B cell (primary cell): ENCODE measurements around the gene ZBTB34. TPM values are rescaled to one million over a fixed set of nuclear protein-coding genes. Genes with fewer than 3 reads are reported as not detected.
A peak's percentile ranks its signal among the peaks of the same experiment; 100 is the strongest.

Source experiments
- ATAC-seq: fragments of 200-7000 bp; cut with Tn5 transposase; one replicate; pipeline ENCODE4 v1.10.0; 2021; ENCODE audit warnings: low read depth, mild to moderate bottlenecking, moderate number of reproducible peaks, moderate library complexity
- CTCF ChIA-PET: fragments of 350-600 bp; sonication (Branson Sonifier 250); formaldehyde crosslinking; loops from one replicate; lab custom pipeline; 2021; ENCODE audit warnings: antibody characterized with exemption, inconsistent platforms; lab: Charles Lee
- POLR2A ChIA-PET: fragments of 350-600 bp; sonication (Branson Sonifier 250); formaldehyde crosslinking; loops from one replicate; lab custom pipeline; 2021; ENCODE audit warnings: antibody characterized with exemption; lab: Charles Lee
- DNase-seq: peaks from one replicate; pipeline ENCODE4 v3.0.0; 2013
- H2AFZ ChIP-seq: 2 replicates; pipeline ENCODE4 v1.6.1; 2012; ENCODE audit warnings: mild to moderate bottlenecking, low read depth, low read length; ENCODE audit not compliant: insufficient read depth, poor library complexity, severe bottlenecking
- H3K27ac ChIP-seq, 2 donors: 1 replicate in 1 of 2; 2 replicates in 1 of 2; pipeline ENCODE4 v1.5.1; 2012 to 2013; ENCODE audit warnings: low read length in 2 of 2, mild to moderate bottlenecking in 2 of 2, moderate library complexity in 1 of 2
- H3K27me3 ChIP-seq, 4 experiments: fragments of 200-600 bp in 1 of 4; sonication (generic) in 1 of 4; replicated peaks in 1 of 4; 1 replicate in 2 of 4; 2 replicates in 2 of 4; pipeline versions ENCODE4 v1.6.1 to v1.7.0; 2013 to 2016; ENCODE audit warnings: low read length in 3 of 4, mild to moderate bottlenecking in 2 of 4, mixed read lengths in 1 of 4, moderate library complexity in 1 of 4; ENCODE audit not compliant: insufficient read depth in 4 of 4, control insufficient read depth in 3 of 4; ENCODE audit errors: control extremely low read depth in 1 of 4
- H3K36me3 ChIP-seq, 2 experiments: replicated peaks in 1 of 2; 1 replicate in 1 of 2; 2 replicates in 1 of 2; pipeline versions ENCODE4 v1.6.1 to v1.7.1; 2013; ENCODE audit warnings: low read length in 1 of 2; ENCODE audit not compliant: insufficient read depth in 2 of 2, control insufficient read depth in 1 of 2; ENCODE audit errors: control extremely low read depth in 1 of 2, extremely low read depth in 1 of 2
- H3K4me1 ChIP-seq, 2 donors: fragments of 200-600 bp in 1 of 2; sonication (generic) in 1 of 2; 1 replicate in 1 of 2; 2 replicates in 1 of 2; pipeline versions ENCODE4 v1.5.1 to v1.6.1; 2013 to 2017; ENCODE audit warnings: low read length in 2 of 2; ENCODE audit not compliant: control insufficient read depth in 2 of 2, insufficient read depth in 2 of 2
- H3K4me2 ChIP-seq: replicated peaks from 2 replicates; pipeline ENCODE3; 2012; ENCODE audit warnings: mild to moderate bottlenecking, low read depth, low read length; ENCODE audit not compliant: poor library complexity, severe bottlenecking
- H3K4me3 ChIP-seq, 5 experiments: fragments of 200-600 bp in 1 of 5; sonication (generic) in 1 of 5; 1 replicate in 3 of 5; 2 replicates in 2 of 5; pipeline versions ENCODE4 v1.5.1 to v1.7.0; 2011 to 2016; ENCODE audit warnings: low read length in 4 of 5, mild to moderate bottlenecking in 4 of 5, low read depth in 2 of 5, control low read depth in 1 of 5, moderate library complexity in 1 of 5; ENCODE audit not compliant: insufficient read depth in 1 of 5; ENCODE audit errors: control extremely low read depth in 1 of 5, extremely low read depth in 1 of 5
- H3K79me2 ChIP-seq: fragments of 200-600 bp; sonication (generic); one replicate; pipeline ENCODE4 v1.6.0; 2016; ENCODE audit warnings: low read length; ENCODE audit not compliant: control insufficient read depth, insufficient read depth
- H3K9ac ChIP-seq: fragments of 200-600 bp; sonication (generic); 2 replicates; pipeline ENCODE4 v1.6.1; 2017; ENCODE audit warnings: mild to moderate bottlenecking, low read length, moderate library complexity
- H3K9me3 ChIP-seq, 3 donors: one replicate each; pipeline versions ENCODE4 v1.6.1 to v1.7.1; 2013; ENCODE audit warnings: low read length in 2 of 3; ENCODE audit not compliant: control insufficient read depth in 2 of 3, insufficient read depth in 1 of 3; ENCODE audit errors: control extremely low read depth in 1 of 3
- H4K20me1 ChIP-seq: 2 replicates; pipeline ENCODE4 v1.6.0; 2012; ENCODE audit warnings: mild to moderate bottlenecking, low read length; ENCODE audit not compliant: insufficient read depth, control insufficient read depth, poor library complexity, severe bottlenecking
- H3K27ac Mint-ChIP-seq: one replicate; pipeline ENCODE4 v1.8.0; 2021; ENCODE audit warnings: mixed read lengths
- H3K27me3 Mint-ChIP-seq: one replicate; pipeline ENCODE4 v1.8.0; 2021; ENCODE audit warnings: mixed read lengths
- H3K4me1 Mint-ChIP-seq: one replicate; pipeline ENCODE4 v1.8.0; 2021; ENCODE audit warnings: mixed read lengths
- H3K4me3 Mint-ChIP-seq: one replicate; pipeline ENCODE4 v1.8.0; 2021; ENCODE audit warnings: mixed read lengths
- H3K9me3 Mint-ChIP-seq: one replicate; pipeline ENCODE4 v1.8.0; 2022; ENCODE audit warnings: mixed read lengths; ENCODE audit not compliant: insufficient read depth
- EZH2 ChIP-seq: IDR thresholded peaks from 2 replicates; pipeline ENCODE4 v1.6.1; 2012; ENCODE audit warnings: borderline replicate concordance, low read depth, mild to moderate bottlenecking, moderate library complexity, low read length; ENCODE audit not compliant: insufficient read depth, poor library complexity, severe bottlenecking
- WGBS: methylation state at CpG from one replicate; pipeline ENCODE4 v1.1.5; 2013; ENCODE audit warnings: missing lambda C conversion rate; ENCODE audit not compliant: insufficient coverage; 5-methylcytosine and 5-hydroxymethylcytosine counted together
- intact Hi-C: fragments of 100-400 bp; cut with micrococcal nuclease; formaldehyde crosslinking; loops from one replicate; pipeline ENCODE4 v1.10.0; 2022
- polyA plus RNA-seq: library from polyadenylated mRNA; depleted of rRNA; stranded (reverse); fragments of >200 nt; gene quantifications from 2 replicates; pipeline ENCODE4 v1.2.3, GENCODE V29; 2012
- total RNA-seq, 2 donors: library from RNA; stranded (reverse); fragments of 120-200 nt in 1 of 2; gene quantifications; 1 replicate in 1 of 2; 2 replicates in 1 of 2; pipeline versions ENCODE4 v1.2.3 to v1.2.4, GENCODE V29; 2013 to 2022
- TF ChIP-seq, protein P1 (sequence below): fragments of 200-600 bp; IDR thresholded peaks from one replicate; pipeline ENCODE4 v1.8.0; 2022; ENCODE audit warnings: antibody characterized with exemption, mild to moderate bottlenecking

The ZBTB34 gene
- total and polyA plus RNA-seq, 2 donors (not counting 1 experiment from before 2014, with no cell fraction given): 3.8 to 12.1 TPM

DNA sequence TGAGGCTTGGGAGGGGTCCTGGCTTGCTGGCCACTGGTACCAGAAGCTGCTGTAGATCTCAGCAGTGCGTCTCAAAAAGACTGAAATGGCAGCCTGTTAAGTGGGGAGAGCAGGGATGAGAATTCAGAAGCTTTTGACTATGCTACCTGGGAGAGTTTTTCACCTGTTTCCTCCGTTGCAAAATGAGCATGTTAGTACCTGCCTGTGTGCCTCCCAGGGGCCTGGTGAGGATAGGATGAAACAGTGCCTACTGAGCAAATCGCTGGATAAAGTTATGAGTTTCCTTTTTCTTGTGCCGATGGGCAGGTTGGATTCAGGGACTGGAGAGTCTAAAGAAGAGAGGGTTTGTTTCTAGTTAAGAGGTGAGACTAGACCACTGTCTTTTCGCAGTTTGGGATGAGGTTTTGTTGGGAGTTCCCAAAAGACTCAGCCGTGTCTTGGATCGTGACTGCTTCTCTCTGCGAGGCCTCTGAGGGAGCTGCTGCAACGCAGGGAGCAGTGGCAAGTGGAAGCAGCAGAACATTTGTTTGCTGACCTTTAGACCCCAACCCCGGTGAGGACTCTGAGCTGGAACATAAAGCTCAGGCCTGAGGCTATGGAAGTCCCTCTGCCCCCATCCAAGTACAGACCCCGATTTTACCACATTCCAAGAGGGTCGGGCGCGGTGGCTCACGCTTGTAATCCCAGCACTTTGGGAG, 55.6 kb downstream of the ZBTB34 start:
- Histone ChIP-seq H2AFZ (peak overlapping the region; percentile 81), H3K27me3 (peaks cover 0 to 3% (median 0%) of the 10 kb centered on the region in 4 experiments), H3K79me2 (peaks cover 17% of the 10 kb centered on the region), H3K4me3 (peak overlapping the region in 2 of 5 experiments; percentile 37 to 63), H3K36me3 (no peaks in the 10 kb centered on the region), H3K4me2 (peak overlapping the region; percentile 91), H3K9ac (peak overlapping the region; percentile 36), H3K9me3 (peaks cover 0 to 5% (median 5%) of the 10 kb centered on the region in 3 donors), H3K4me1 (peaks cover 3 to 13% of the 10 kb centered on the region in 2 donors), H4K20me1 (peaks cover 29% of the 10 kb centered on the region), H3K27ac (no peak overlapping the region)
- ATAC-seq: no peak
- H3K27ac Mint-ChIP-seq: peak overlapping the region; percentile 72
- H3K9me3 Mint-ChIP-seq: no peaks in the 10 kb centered on the region
- peaks cover 14% of the 10 kb centered on the region for H3K27me3 Mint-ChIP-seq
- ChIA-PET POLR2A (no interaction called here), CTCF (no interaction called here)
- H3K4me3 Mint-ChIP-seq: peak overlapping the region; percentile 79
- peaks cover 12% of the 10 kb centered on the region for H3K4me1 Mint-ChIP-seq
- intact Hi-C loops: loop anchor here (1.0 to 2.0 kb wide), 2 partner anchors 193 to 250 kb away; no protein-coding TSS in a partner anchor
- no peak for TF ChIP-seq EZH2
- TF ChIP-seq, protein P1, sequence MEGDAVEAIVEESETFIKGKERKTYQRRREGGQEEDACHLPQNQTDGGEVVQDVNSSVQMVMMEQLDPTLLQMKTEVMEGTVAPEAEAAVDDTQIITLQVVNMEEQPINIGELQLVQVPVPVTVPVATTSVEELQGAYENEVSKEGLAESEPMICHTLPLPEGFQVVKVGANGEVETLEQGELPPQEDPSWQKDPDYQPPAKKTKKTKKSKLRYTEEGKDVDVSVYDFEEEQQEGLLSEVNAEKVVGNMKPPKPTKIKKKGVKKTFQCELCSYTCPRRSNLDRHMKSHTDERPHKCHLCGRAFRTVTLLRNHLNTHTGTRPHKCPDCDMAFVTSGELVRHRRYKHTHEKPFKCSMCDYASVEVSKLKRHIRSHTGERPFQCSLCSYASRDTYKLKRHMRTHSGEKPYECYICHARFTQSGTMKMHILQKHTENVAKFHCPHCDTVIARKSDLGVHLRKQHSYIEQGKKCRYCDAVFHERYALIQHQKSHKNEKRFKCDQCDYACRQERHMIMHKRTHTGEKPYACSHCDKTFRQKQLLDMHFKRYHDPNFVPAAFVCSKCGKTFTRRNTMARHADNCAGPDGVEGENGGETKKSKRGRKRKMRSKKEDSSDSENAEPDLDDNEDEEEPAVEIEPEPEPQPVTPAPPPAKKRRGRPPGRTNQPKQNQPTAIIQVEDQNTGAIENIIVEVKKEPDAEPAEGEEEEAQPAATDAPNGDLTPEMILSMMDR: no peak
- WGBS: 92% methylated on average over 15 of the region's 15 CpGs
- DNase-seq: no peak

DNA sequence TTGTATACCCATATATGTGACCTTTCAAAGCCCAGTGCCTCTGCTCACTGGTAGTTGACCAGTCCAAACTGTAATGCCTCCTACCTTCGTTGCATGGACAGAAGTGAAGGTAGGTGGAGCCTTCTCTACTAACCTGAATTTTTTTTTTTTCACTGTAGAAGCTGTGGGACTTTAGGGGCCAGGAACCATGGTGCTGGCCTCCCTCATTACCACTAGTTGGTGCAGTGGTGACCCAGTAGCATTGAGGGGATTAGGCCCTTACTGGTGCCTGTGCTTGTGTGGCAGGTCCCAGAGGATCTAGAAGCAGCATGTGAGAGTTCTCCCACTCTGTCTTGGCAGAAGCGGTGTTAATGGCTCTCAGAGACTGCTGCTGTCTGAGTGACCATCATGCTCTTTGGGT, 56.5 kb downstream of the ZBTB34 start:
- Histone ChIP-seq H3K79me2 (peaks cover 26% of the 10 kb centered on the region), H3K27ac (no peak overlapping the region), H3K4me1 (peaks cover 3 to 13% of the 10 kb centered on the region in 2 donors), H3K36me3 (peaks cover 0 to 4% of the 10 kb centered on the region in 2 experiments), H4K20me1 (peaks cover 34% of the 10 kb centered on the region), H3K27me3 (peaks cover 0 to 3% (median 0%) of the 10 kb centered on the region in 4 experiments), H3K4me2 (no peak overlapping the region), H3K9ac (no peak overlapping the region), H3K9me3 (peaks cover 0 to under 1% (median 0%) of the 10 kb centered on the region in 3 donors), H2AFZ (no peak overlapping the region), H3K4me3 (no peak overlapping the region)
- intact Hi-C loops: no loop called here
- ChIA-PET CTCF (interaction anchor here (1.1 to 1.2 kb wide), 2 partner anchors 24 to 58 kb away, joined by 5 to 6 read pairs; no protein-coding TSS in a partner anchor), POLR2A (no interaction called here)
- Mint-ChIP-seq H3K4me1 (peaks cover 12% of the 10 kb centered on the region), H3K27ac (no peak overlapping the region), H3K27me3 (peaks cover 8% of the 10 kb centered on the region), H3K4me3 (peak overlapping the region; percentile 23), H3K9me3 (no peaks in the 10 kb centered on the region)
- WGBS: 85% methylated on average over 1 of the region's 2 CpGs
- TF ChIP-seq EZH2: no peak
- TF ChIP-seq, protein P1: no peak
- ATAC-seq (no peak), DNase-seq (no peak)
